IMR-90 (cell line): Measurements from ENCODE around the gene EDIL3. TPM values are rescaled to one million over a fixed set of nuclear protein-coding genes. Genes with fewer than 3 reads are reported as not detected.

Source experiments
- ATAC-seq: fragments of 200-7000 bp; cut with Tn5 transposase; 2 replicates; pipeline ENCODE4 v1.9.1; 2020; ENCODE audit warnings: low read depth, mild to moderate bottlenecking, moderate library complexity
- BruUV-seq: library from RNA; stranded (reverse); fragments of 400-500 nt; replicated peaks from 2 replicates; lab custom pipeline; 2021; lab: Mats Ljungman, UMichigan
- CTCF ChIA-PET: fragments of 300-600 bp; formaldehyde crosslinking; extraction: SDS; loops from one replicate; lab custom pipeline; 2021; ENCODE audit warnings: antibody characterized with exemption; lab: Yijun Ruan, JAX
- POLR2A ChIA-PET: fragments of 300-600 bp; sonication (Branson Sonifier 250); formaldehyde crosslinking; loops from one replicate; lab custom pipeline; 2022; ENCODE audit warnings: antibody characterized with exemption; ENCODE audit not compliant: unreplicated experiment; lab: Charles Lee
- DNase-seq: peaks from one replicate; pipeline ENCODE4 v3.0.0; 2013
- H2AFZ ChIP-seq: replicated peaks from 2 replicates; pipeline ENCODE3; 2013; ENCODE audit warnings: low read length, mild to moderate bottlenecking; ENCODE audit not compliant: poor library complexity
- H2AK5ac ChIP-seq: 2 replicates; pipeline ENCODE4 v1.6.1; 2013; ENCODE audit warnings: low read depth, low read length, inconsistent platforms
- H2AK9ac ChIP-seq: replicated peaks from 2 replicates; pipeline ENCODE3; 2013; ENCODE audit warnings: mild to moderate bottlenecking, low read depth, low read length, moderate library complexity; ENCODE audit not compliant: poor library complexity
- H2BK120ac ChIP-seq: 2 replicates; pipeline ENCODE4 v1.6.1; 2013; ENCODE audit warnings: low read depth, low read length, inconsistent platforms
- H2BK15ac ChIP-seq: 3 replicates; pipeline ENCODE4 v1.6.1; 2013; ENCODE audit warnings: low read depth, low read length, inconsistent platforms
- H2BK20ac ChIP-seq: 2 replicates; pipeline ENCODE4 v1.6.1; 2013; ENCODE audit warnings: low read depth, mild to moderate bottlenecking, inconsistent platforms, low read length, moderate library complexity
- H2BK5ac ChIP-seq: 2 replicates; pipeline ENCODE4 v1.6.1; 2013; ENCODE audit warnings: mild to moderate bottlenecking, low read depth, low read length, inconsistent platforms; ENCODE audit not compliant: poor library complexity, severe bottlenecking
- H3K14ac ChIP-seq: replicated peaks from 2 replicates; pipeline ENCODE4 v1.6.1; 2013; ENCODE audit warnings: low read depth, low read length, inconsistent platforms
- H3K18ac ChIP-seq: 2 replicates; pipeline ENCODE4 v1.6.1; 2013; ENCODE audit warnings: low read depth, low read length, control low read depth
- H3K23ac ChIP-seq: 2 replicates; pipeline ENCODE4 v1.6.1; 2013; ENCODE audit warnings: low read depth, low read length, inconsistent platforms
- H3K27ac ChIP-seq: 2 replicates; pipeline ENCODE4 v1.5.1; 2013; ENCODE audit warnings: mild to moderate bottlenecking, control low read depth, low read length; ENCODE audit not compliant: insufficient read depth
- H3K27me3 ChIP-seq: 2 replicates; pipeline ENCODE4 v1.6.1; 2013; ENCODE audit warnings: low read length; ENCODE audit not compliant: control insufficient read depth, insufficient read depth
- H3K36me3 ChIP-seq: 2 replicates; pipeline ENCODE4 v1.6.1; 2013; ENCODE audit warnings: low read length, mixed read lengths; ENCODE audit not compliant: control insufficient read depth, insufficient read depth
- H3K4ac ChIP-seq: 2 replicates; pipeline ENCODE4 v1.6.1; 2013; ENCODE audit warnings: low read depth, low read length, inconsistent platforms
- H3K4me1 ChIP-seq: 2 replicates; pipeline ENCODE4 v1.6.1; 2013; ENCODE audit warnings: low read length, mixed read lengths; ENCODE audit not compliant: control insufficient read depth, insufficient read depth
- H3K4me2 ChIP-seq: 2 replicates; pipeline ENCODE4 v1.6.1; 2013; ENCODE audit warnings: low read depth, mild to moderate bottlenecking, control low read depth, low read length, moderate library complexity
- H3K4me3 ChIP-seq: 2 replicates; pipeline ENCODE4 v1.5.1; 2013; ENCODE audit warnings: low read depth, mild to moderate bottlenecking, control low read depth, low read length, moderate library complexity; ENCODE audit not compliant: insufficient read depth
- H3K56ac ChIP-seq: 2 replicates; pipeline ENCODE4 v1.6.1; 2013; ENCODE audit warnings: low read length, inconsistent platforms; ENCODE audit not compliant: insufficient read depth; ENCODE audit errors: extremely low read depth
- H3K79me1 ChIP-seq, 2 experiments: 2 replicates each; pipeline ENCODE4 v1.6.1; 2013; ENCODE audit warnings: low read length in 2 of 2, inconsistent platforms in 1 of 2, low read depth in 1 of 2
- H3K9ac ChIP-seq: 2 replicates; pipeline ENCODE4 v1.6.1; 2013; ENCODE audit warnings: low read depth, low read length, control low read depth
- H3K9me1 ChIP-seq: 2 replicates; pipeline ENCODE4 v1.6.1; 2013; ENCODE audit warnings: low read length, inconsistent platforms; ENCODE audit not compliant: insufficient read depth
- H3K9me3 ChIP-seq: 2 replicates; pipeline ENCODE4 v1.6.1; 2013; ENCODE audit warnings: low read length; ENCODE audit not compliant: control insufficient read depth, insufficient read depth
- H4K20me1 ChIP-seq: 2 replicates; pipeline ENCODE4 v1.6.1; 2013; ENCODE audit warnings: low read length, inconsistent platforms; ENCODE audit not compliant: insufficient read depth
- H4K5ac ChIP-seq: 2 replicates; pipeline ENCODE4 v1.6.1; 2013; ENCODE audit warnings: mild to moderate bottlenecking, low read depth, low read length, control low read depth
- H4K8ac ChIP-seq, 2 experiments: 2 replicates each; pipeline ENCODE4 v1.6.1; 2013; ENCODE audit warnings: low read depth in 2 of 2, low read length in 2 of 2, control low read depth in 1 of 2, inconsistent platforms in 1 of 2
- H4K91ac ChIP-seq: 2 replicates; pipeline ENCODE4 v1.6.1; 2013; ENCODE audit warnings: low read depth, low read length, inconsistent platforms; ENCODE audit not compliant: insufficient read depth
- BHLHE40 ChIP-seq: fragments of 150-350 bp; IDR thresholded peaks from 2 replicates; pipeline ENCODE4 v1.6.1; 2016; ENCODE audit warnings: mild to moderate bottlenecking, low read depth, low read length
- CEBPB ChIP-seq: IDR thresholded peaks from 2 replicates; pipeline ENCODE4 v1.6.1; 2012; ENCODE audit warnings: low read depth, low read length, improper control_type of control experiment
- CHD1 ChIP-seq: IDR thresholded peaks from 2 replicates; pipeline ENCODE4 v1.6.1; 2012; ENCODE audit warnings: low read depth, low read length, improper control_type of control experiment
- FOS ChIP-seq: fragments of 150-350 bp; IDR thresholded peaks from 2 replicates; pipeline ENCODE4 v1.6.1; 2016; ENCODE audit warnings: low read depth, low read length
- MAFK ChIP-seq: IDR thresholded peaks from 2 replicates; pipeline ENCODE4 v1.6.1; 2012; ENCODE audit warnings: low read depth, low read length, improper control_type of control experiment
- MAZ ChIP-seq: IDR thresholded peaks from 2 replicates; pipeline ENCODE4 v1.6.1; 2012; ENCODE audit warnings: low read depth, mild to moderate bottlenecking, low read length, improper control_type of control experiment, moderate library complexity, borderline replicate concordance
- NFE2L2 ChIP-seq: fragments of 150-350 bp; IDR thresholded peaks from 2 replicates; pipeline ENCODE4 v1.6.1; 2016; ENCODE audit warnings: low read depth, mild to moderate bottlenecking, low read length
- RCOR1 ChIP-seq: IDR thresholded peaks from 2 replicates; pipeline ENCODE4 v1.6.1; 2012; ENCODE audit warnings: mild to moderate bottlenecking, low read length, improper control_type of control experiment; ENCODE audit not compliant: insufficient replicate concordance
- RFX5 ChIP-seq: IDR thresholded peaks from 2 replicates; pipeline ENCODE4 v1.8.0; 2012; ENCODE audit warnings: low read depth, mild to moderate bottlenecking, low read length, moderate library complexity
- SMC3 ChIP-seq: fragments of 150-350 bp; IDR thresholded peaks from 2 replicates; pipeline ENCODE4 v1.6.1; 2016; ENCODE audit warnings: low read depth, mild to moderate bottlenecking, antibody characterized with exemption, low read length, moderate library complexity
- USF2 ChIP-seq: fragments of 150-350 bp; IDR thresholded peaks from 2 replicates; pipeline ENCODE4 v1.6.1; 2017; ENCODE audit warnings: mild to moderate bottlenecking, antibody characterized with exemption, low read length, low read depth
- WGBS, 2 experiments: methylation state at CpG; one replicate each; pipeline versions ENCODE4 v1.1.5 to v1.1.7; 2013; ENCODE audit warnings: missing lambda C conversion rate in 2 of 2; ENCODE audit not compliant: insufficient read length in 1 of 2; ENCODE audit errors: extremely low coverage in 2 of 2; 5-methylcytosine and 5-hydroxymethylcytosine counted together
- dilution Hi-C: fragments of 300-500 bp; cut with HindIII; formaldehyde crosslinking; loops from one replicate; pipeline ENCODE4 v1.14.3; 2018; ENCODE audit warnings: low sequenced_read_pairs; ENCODE audit not compliant: unreplicated experiment
- in situ Hi-C: fragments of 300-500 bp; cut with MboI; formaldehyde crosslinking; loops from 3 replicates; pipeline ENCODE4 v1.14.3; 2019; ENCODE audit warnings: low sequenced_read_pairs, inconsistent platforms, mixed read lengths
- intact Hi-C: fragments of 100-400 bp; cut with micrococcal nuclease; formaldehyde crosslinking; loops from 2 replicates; pipeline ENCODE4 v1.10.0; 2022
- polyA plus RNA-seq, 3 experiments: library from polyadenylated mRNA; depleted of rRNA; stranded (reverse); fragments of >200 nt; gene quantifications; 2 replicates each; pipeline ENCODE4 v1.2.3, GENCODE V29; 2012; ENCODE audit warnings: low replicate concordance in 1 of 3
- total RNA-seq: library from RNA; depleted of rRNA; stranded (reverse); fragments of >200 nt; gene quantifications from 2 replicates; pipeline ENCODE4 v1.2.3, GENCODE V29; 2012
- TF ChIP-seq, protein P1 (sequence below): conservative IDR thresholded peaks from 2 replicates; pipeline ENCODE4 v1.5.1; 2012; ENCODE audit warnings: mild to moderate bottlenecking, low read depth, low read length, improper control_type of control experiment

The EDIL3 gene
- total and polyA plus RNA-seq, 2 of the 4 experiments (the other 2 are of a cell fraction) = 55.5 to 82.8 TPM

DNA sequence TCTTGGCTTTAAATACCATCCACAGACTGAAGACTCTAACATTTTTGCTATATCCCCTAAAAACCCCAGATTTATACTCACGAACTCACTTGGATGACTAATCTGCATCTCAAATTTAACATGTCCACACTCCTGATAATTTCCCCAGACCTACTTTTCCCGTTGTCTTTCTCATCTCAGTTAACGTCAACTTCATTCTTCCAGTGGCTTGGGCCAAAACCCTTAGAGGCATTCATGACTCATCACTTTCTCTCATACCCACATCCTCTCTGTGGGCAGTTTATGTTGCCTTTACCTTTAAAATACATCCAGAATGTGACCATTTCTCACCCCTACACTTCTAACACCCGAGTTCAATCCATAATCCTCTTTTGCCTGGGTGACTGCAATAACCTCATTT, 96.7 kb downstream of the EDIL3 start:
- WGBS, 2 experiments = 16% methylated on average over 3 of the region's 4 CpGs; no CpG with 5 or more reads in 1 of the 2 experiments
- Histone ChIP-seq H2AFZ (no peak overlapping the region), H3K18ac (peak overlapping the region; percentile 76; the same call in 1 of the 2 replicates), H3K4me3 (no peak overlapping the region), H3K9ac (no peak overlapping the region), H4K5ac (no peak overlapping the region; the same call in 1 of the 2 replicates), H2AK5ac (no peak overlapping the region), H3K56ac (no peak overlapping the region), H4K20me1 (no peaks in the 10 kb centered on the region), H3K14ac (no peak overlapping the region), H3K4ac (no peak overlapping the region), H3K36me3 (no peaks in the 10 kb centered on the region), H3K23ac (no peak overlapping the region), H3K9me3 (no peaks in the 10 kb centered on the region), H4K8ac (0 out of 4 replicates have a peak overlapping the region, but pooled peaks of 1 of the 2 experiments have one; percentile 51), H2BK20ac (no peak overlapping the region), H2AK9ac (no peak overlapping the region), H2BK120ac (no peak overlapping the region), H4K91ac (no peak overlapping the region), H3K27ac (no peak overlapping the region), H3K27me3 (no peaks in the 10 kb centered on the region), H3K4me1 (peaks cover 3% of the 10 kb centered on the region; the same call in 1 of the 2 replicates), H3K4me2 (peak overlapping the region; percentile 37; the same call in 1 of the 2 replicates), H2BK15ac (no peak overlapping the region), H3K9me1 (no peaks in the 10 kb centered on the region; the same call in 1 of the 2 replicates), H3K79me1 (peaks cover 19 to 20% of the 10 kb centered on the region in 2 experiments; a peak in 3 of 4 replicates), H2BK5ac (peak overlapping the region; percentile 67)
- in situ Hi-C loops (no loop called here), intact Hi-C loops (no loop called here), dilution Hi-C loops (no loop called here)
- peak; percentile 81; the same call in 1 of the 2 replicates for ATAC-seq
- ChIA-PET CTCF (no interaction called here), POLR2A (no interaction called here)
- no TSS peak for BruUV-seq
- TF ChIP-seq CHD1 = no peak
- TF ChIP-seq NFE2L2 = peak; percentile 98
- TF ChIP-seq RCOR1 = no peak
- peak; percentile 87 for TF ChIP-seq MAFK
- TF ChIP-seq, protein P1, sequence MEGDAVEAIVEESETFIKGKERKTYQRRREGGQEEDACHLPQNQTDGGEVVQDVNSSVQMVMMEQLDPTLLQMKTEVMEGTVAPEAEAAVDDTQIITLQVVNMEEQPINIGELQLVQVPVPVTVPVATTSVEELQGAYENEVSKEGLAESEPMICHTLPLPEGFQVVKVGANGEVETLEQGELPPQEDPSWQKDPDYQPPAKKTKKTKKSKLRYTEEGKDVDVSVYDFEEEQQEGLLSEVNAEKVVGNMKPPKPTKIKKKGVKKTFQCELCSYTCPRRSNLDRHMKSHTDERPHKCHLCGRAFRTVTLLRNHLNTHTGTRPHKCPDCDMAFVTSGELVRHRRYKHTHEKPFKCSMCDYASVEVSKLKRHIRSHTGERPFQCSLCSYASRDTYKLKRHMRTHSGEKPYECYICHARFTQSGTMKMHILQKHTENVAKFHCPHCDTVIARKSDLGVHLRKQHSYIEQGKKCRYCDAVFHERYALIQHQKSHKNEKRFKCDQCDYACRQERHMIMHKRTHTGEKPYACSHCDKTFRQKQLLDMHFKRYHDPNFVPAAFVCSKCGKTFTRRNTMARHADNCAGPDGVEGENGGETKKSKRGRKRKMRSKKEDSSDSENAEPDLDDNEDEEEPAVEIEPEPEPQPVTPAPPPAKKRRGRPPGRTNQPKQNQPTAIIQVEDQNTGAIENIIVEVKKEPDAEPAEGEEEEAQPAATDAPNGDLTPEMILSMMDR = no peak
- no peak for TF ChIP-seq CEBPB
- peak; percentile 80; the same call in 1 of the 2 replicates for TF ChIP-seq FOS
- no peak for TF ChIP-seq SMC3
- TF ChIP-seq USF2 = no peak
- TF ChIP-seq BHLHE40 = peak; percentile 59; the same call in 1 of the 2 replicates
- TF ChIP-seq RFX5 = no peak
- TF ChIP-seq MAZ = no peak
- DNase-seq = peak; percentile 92
